SK-N-SH (cell line): ENCODE measurements around the gene EFHC1. TPM values are rescaled to one million over a fixed set of nuclear protein-coding genes. Genes with fewer than 3 reads are reported as not detected.

Source experiments
- CTCF ChIA-PET: fragments of 300-600, 350-600 bp; formaldehyde crosslinking; extraction: SDS; loops from one replicate; lab custom pipeline; 2021; lab: Yijun Ruan, JAX
- POLR2A ChIA-PET: fragments of 350-600 bp; sonication (Branson Sonifier 250); formaldehyde crosslinking; extraction: SDS; loops from one replicate; lab custom pipeline; 2020; ENCODE audit warnings: antibody characterized with exemption, inconsistent platforms; lab: Yijun Ruan, JAX
- DNase-seq: peaks from one replicate; pipeline ENCODE4 v3.0.0; 2012
- H2AFZ ChIP-seq: fragments of 200-600 bp; sonication (generic); 2 replicates; pipeline ENCODE4 v1.8.1; 2016; ENCODE audit warnings: antibody characterized with exemption, mild to moderate bottlenecking, low read depth
- H3F3A ChIP-seq: fragments of 200-600 bp; sonication (generic); replicated peaks from 2 replicates; pipeline ENCODE3; 2016; ENCODE audit warnings: antibody characterized with exemption, mild to moderate bottlenecking; ENCODE audit not compliant: insufficient read depth
- H3K27ac ChIP-seq, 2 experiments: fragments of 200-500 bp in 1 of 2; fragments of 200-600 bp in 1 of 2; sonication (Bioruptor generic) in 1 of 2; sonication (generic), shearing (Covaris generic) in 1 of 2; 2 replicates each; pipeline versions ENCODE4 v1.5.1 to v1.6.1; 2014 to 2016; ENCODE audit warnings: low read depth in 2 of 2, inconsistent platforms in 1 of 2, low read length in 1 of 2, mild to moderate bottlenecking in 1 of 2, mixed read lengths in 1 of 2
- H3K27me3 ChIP-seq: fragments of 200-600 bp; sonication (generic), shearing (Covaris generic); 2 replicates; pipeline ENCODE4 v1.6.1; 2016; ENCODE audit warnings: mixed run types; ENCODE audit not compliant: insufficient read depth
- H3K36me3 ChIP-seq, 2 experiments: fragments of 200-500 bp in 1 of 2; fragments of 200-600 bp in 1 of 2; sonication (Bioruptor generic) in 1 of 2; sonication (generic) in 1 of 2; replicated peaks in 1 of 2; 2 replicates each; pipeline versions ENCODE3 to v1.5.1; 2014 to 2016; ENCODE audit warnings: low read length in 1 of 2, mild to moderate bottlenecking in 1 of 2; ENCODE audit not compliant: insufficient read depth in 2 of 2, control insufficient read depth in 1 of 2
- H3K4me1 ChIP-seq, 2 experiments: fragments of 200-500 bp in 1 of 2; fragments of 200-600 bp in 1 of 2; sonication (Bioruptor generic) in 1 of 2; sonication (generic), shearing (Covaris generic) in 1 of 2; 2 replicates each; pipeline versions ENCODE4 v1.5.1 to v1.6.1; 2014 to 2016; ENCODE audit warnings: low read depth in 1 of 2, low read length in 1 of 2, mixed run types in 1 of 2; ENCODE audit not compliant: insufficient read depth in 2 of 2, control insufficient read depth in 1 of 2
- H3K4me2 ChIP-seq: fragments of 200-600 bp; sonication (generic), shearing (Covaris generic); 2 replicates; pipeline ENCODE4 v1.6.1; 2017; ENCODE audit warnings: mixed run types
- H3K4me3 ChIP-seq, 2 experiments: fragments of 200-500 bp in 1 of 2; fragments of 200-600 bp in 1 of 2; sonication (Bioruptor generic) in 1 of 2; sonication (generic), shearing (Covaris generic) in 1 of 2; 2 replicates each; pipeline versions ENCODE4 v1.5.1 to v1.8.1; 2014 to 2016; ENCODE audit warnings: low read depth in 2 of 2, inconsistent platforms in 1 of 2, low read length in 1 of 2, mild to moderate bottlenecking in 1 of 2, mixed read lengths in 1 of 2, moderate library complexity in 1 of 2
- H3K79me2 ChIP-seq: fragments of 200-600 bp; sonication (generic); 2 replicates; pipeline ENCODE4 v1.8.1; 2017; ENCODE audit warnings: mild to moderate bottlenecking; ENCODE audit not compliant: insufficient read depth
- H3K9ac ChIP-seq: fragments of 200-600 bp; sonication (generic); 2 replicates; pipeline ENCODE4 v1.6.1; 2017; ENCODE audit warnings: mixed run types
- H3K9me2 ChIP-seq: fragments of 200-600 bp; sonication (generic); 2 replicates; pipeline ENCODE4 v1.6.1; 2017; ENCODE audit warnings: mixed run types
- H3K9me3 ChIP-seq: fragments of 200-600 bp; sonication (generic); 2 replicates; pipeline ENCODE4 v1.6.1; 2017; ENCODE audit warnings: mixed run types, mild to moderate bottlenecking, moderate library complexity
- H4K20me1 ChIP-seq: fragments of 200-600 bp; sonication (generic); 2 replicates; pipeline ENCODE4 v1.6.1; 2017; ENCODE audit warnings: mild to moderate bottlenecking, mixed run types; ENCODE audit not compliant: insufficient read depth
- CHD2 ChIP-seq: fragments of 150-350 bp; IDR thresholded peaks from 2 replicates; pipeline ENCODE4 v1.6.1; 2018; ENCODE audit warnings: low read length; ENCODE audit not compliant: partially characterized antibody
- EP300 ChIP-seq, 2 experiments: IDR thresholded peaks; 2 replicates each; pipeline versions ENCODE4 v1.4.0 to v1.6.1; 2012; ENCODE audit warnings: borderline replicate concordance in 1 of 2, low read depth in 1 of 2, low read length in 1 of 2
- EZH2phosphoT487 ChIP-seq: fragments of 200-600 bp; sonication (generic); IDR thresholded peaks from 2 replicates; pipeline ENCODE4 v1.6.1; 2017; ENCODE audit warnings: low read depth, mixed run types, mild to moderate bottlenecking, antibody characterized with exemption, moderate library complexity, borderline replicate concordance
- FOSL2 ChIP-seq: IDR thresholded peaks from 2 replicates; pipeline ENCODE4 v1.4.0; 2012; ENCODE audit warnings: low read depth, mild to moderate bottlenecking, moderate library complexity, borderline replicate concordance
- FOXJ3 ChIP-seq: sonication (generic); formaldehyde crosslinking; IDR thresholded peaks from 2 replicates; pipeline ENCODE4 v1.5.1; 2020; ENCODE audit warnings: mild to moderate bottlenecking, missing genetic modification reagents
- FOXM1 ChIP-seq: IDR thresholded peaks from 2 replicates; pipeline ENCODE4 v1.4.0; 2012; ENCODE audit warnings: low read depth, mild to moderate bottlenecking
- GABPA ChIP-seq: IDR thresholded peaks from 2 replicates; pipeline ENCODE4 v1.4.0; 2012; ENCODE audit warnings: low read depth, mild to moderate bottlenecking
- JUND ChIP-seq: IDR thresholded peaks from 2 replicates; pipeline ENCODE4 v1.4.0; 2012
- MEF2A ChIP-seq: IDR thresholded peaks from 2 replicates; pipeline ENCODE4 v1.4.0; 2012; ENCODE audit warnings: low read depth, borderline replicate concordance
- NFIC ChIP-seq: IDR thresholded peaks from 2 replicates; pipeline ENCODE4 v1.4.0; 2012; ENCODE audit warnings: borderline replicate concordance
- NRF1 ChIP-seq: IDR thresholded peaks from 2 replicates; pipeline ENCODE4 v1.6.1; 2012; ENCODE audit warnings: low read depth, mild to moderate bottlenecking, low read length
- POLR2AphosphoS5 ChIP-seq: IDR thresholded peaks from 2 replicates; pipeline ENCODE4 v1.6.1; 2012; ENCODE audit warnings: low read depth, low read length
- RCOR1 ChIP-seq: fragments of 150-350 bp; IDR thresholded peaks from 2 replicates; pipeline ENCODE4 v1.6.1; 2017; ENCODE audit warnings: antibody characterized with exemption, low read length
- RFX5 ChIP-seq: IDR thresholded peaks from 2 replicates; pipeline ENCODE4 v1.6.1; 2012; ENCODE audit warnings: mild to moderate bottlenecking, improper control_type of control experiment, low read length
- RXRA ChIP-seq: IDR thresholded peaks from 2 replicates; pipeline ENCODE4 v1.4.0; 2012; ENCODE audit warnings: low read depth, mild to moderate bottlenecking, borderline replicate concordance
- TAF1 ChIP-seq: IDR thresholded peaks from 2 replicates; pipeline ENCODE4 v1.6.1; 2012; ENCODE audit warnings: low read depth, mild to moderate bottlenecking, low read length, moderate library complexity, borderline replicate concordance
- TCF12 ChIP-seq: IDR thresholded peaks from 2 replicates; pipeline ENCODE4 v1.4.0; 2012
- USF2 ChIP-seq: fragments of 150-350 bp; IDR thresholded peaks from 2 replicates; pipeline ENCODE4 v1.6.1; 2017; ENCODE audit warnings: antibody characterized with exemption, low read length, low read depth, borderline replicate concordance
- ZBTB33 ChIP-seq: IDR thresholded peaks from 2 replicates; pipeline ENCODE4 v1.4.0; 2012; ENCODE audit warnings: low read depth, borderline replicate concordance
- WGBS: methylation state at CpG from one replicate; pipeline ENCODE4 v1.1.6; 2017; ENCODE audit warnings: low lambda C conversion rate; 5-methylcytosine and 5-hydroxymethylcytosine counted together
- polyA plus RNA-seq, 3 experiments: library from polyadenylated mRNA; depleted of rRNA; stranded (reverse); fragments of >200 nt; gene quantifications; 2 replicates each; pipeline ENCODE4 v1.2.3, GENCODE V29; 2012
- TF ChIP-seq, protein P1 (sequence below): IDR thresholded peaks from 2 replicates; pipeline ENCODE4; 2012
- TF ChIP-seq, protein P2 (sequence below): fragments of 150-350 bp; IDR thresholded peaks from 2 replicates; pipeline ENCODE4 v1.6.1; 2016; ENCODE audit warnings: mild to moderate bottlenecking, low read depth, low read length
- TF ChIP-seq, protein P3 (sequence below): fragments of 200-600 bp; sonication (generic); IDR thresholded peaks from 2 replicates; pipeline ENCODE4 v1.6.1; 2017; ENCODE audit warnings: antibody characterized with exemption, mild to moderate bottlenecking, moderate library complexity

The EFHC1 gene
- polyA plus RNA-seq, 1 of the 3 experiments (the other 2 are of a cell fraction): 39.4 TPM

GRCh38 chr6:52543729-52544601, 123.8 kb downstream of the EFHC1 start (continued):
- TF ChIP-seq ZBTB33 (no peak), RCOR1 (no peak), JUND (peak; percentile 46; the same call in 1 of the 2 replicates), FOXJ3 (CRISPR knock-in tag) (no peak), MEF2A (no peak), USF2 (no peak), FOXM1 (no peak)
- TF ChIP-seq, protein P1, sequence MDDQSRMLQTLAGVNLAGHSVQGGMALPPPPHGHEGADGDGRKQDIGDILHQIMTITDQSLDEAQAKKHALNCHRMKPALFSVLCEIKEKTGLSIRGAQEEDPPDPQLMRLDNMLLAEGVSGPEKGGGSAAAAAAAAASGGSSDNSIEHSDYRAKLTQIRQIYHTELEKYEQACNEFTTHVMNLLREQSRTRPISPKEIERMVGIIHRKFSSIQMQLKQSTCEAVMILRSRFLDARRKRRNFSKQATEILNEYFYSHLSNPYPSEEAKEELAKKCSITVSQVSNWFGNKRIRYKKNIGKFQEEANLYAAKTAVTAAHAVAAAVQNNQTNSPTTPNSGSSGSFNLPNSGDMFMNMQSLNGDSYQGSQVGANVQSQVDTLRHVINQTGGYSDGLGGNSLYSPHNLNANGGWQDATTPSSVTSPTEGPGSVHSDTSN: peak; percentile 66

- Histone ChIP-seq H3K79me2 (peaks cover 94% of the 10 kb centered on the region), H4K20me1 (no peaks in the 10 kb centered on the region), H3K9ac (no peak overlapping the region), H3K9me3 (no peaks in the 10 kb centered on the region), H2AFZ (no peak overlapping the region), H3K36me3 (peaks cover 3 to 9% of the 10 kb centered on the region in 2 experiments), H3F3A (peaks cover 64% of the 10 kb centered on the region), H3K4me2 (peak overlapping the region; percentile 71), H3K27ac (peak overlapping the region; percentile 87), H3K27me3 (no peaks in the 10 kb centered on the region), H3K4me3 (no peak overlapping the region), H3K4me1 (peaks cover 79 to 81% of the 10 kb centered on the region in 2 experiments), H3K9me2 (no peaks in the 10 kb centered on the region)
- DNase-seq: no peak
- CTCF ChIA-PET: interaction anchor here (3.9 kb wide), 1 partner anchor 53 kb away, joined by 16 read pairs; no protein-coding TSS in a partner anchor
- POLR2A ChIA-PET: no interaction called here
- WGBS: 83% methylated on average over 9 of the region's 9 CpGs
- TF ChIP-seq, protein P2, sequence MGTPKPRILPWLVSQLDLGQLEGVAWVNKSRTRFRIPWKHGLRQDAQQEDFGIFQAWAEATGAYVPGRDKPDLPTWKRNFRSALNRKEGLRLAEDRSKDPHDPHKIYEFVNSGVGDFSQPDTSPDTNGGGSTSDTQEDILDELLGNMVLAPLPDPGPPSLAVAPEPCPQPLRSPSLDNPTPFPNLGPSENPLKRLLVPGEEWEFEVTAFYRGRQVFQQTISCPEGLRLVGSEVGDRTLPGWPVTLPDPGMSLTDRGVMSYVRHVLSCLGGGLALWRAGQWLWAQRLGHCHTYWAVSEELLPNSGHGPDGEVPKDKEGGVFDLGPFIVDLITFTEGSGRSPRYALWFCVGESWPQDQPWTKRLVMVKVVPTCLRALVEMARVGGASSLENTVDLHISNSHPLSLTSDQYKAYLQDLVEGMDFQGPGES: no peak
- no peak for TF ChIP-seq EP300 (IDR thresholded peaks at IDR 0.05; ENCODE audit: borderline replicate concordance in 1 of 2, low read depth in 1 of 2, low read length in 1 of 2)
- no peak for TF ChIP-seq GABPA
- TF ChIP-seq, protein P3, sequence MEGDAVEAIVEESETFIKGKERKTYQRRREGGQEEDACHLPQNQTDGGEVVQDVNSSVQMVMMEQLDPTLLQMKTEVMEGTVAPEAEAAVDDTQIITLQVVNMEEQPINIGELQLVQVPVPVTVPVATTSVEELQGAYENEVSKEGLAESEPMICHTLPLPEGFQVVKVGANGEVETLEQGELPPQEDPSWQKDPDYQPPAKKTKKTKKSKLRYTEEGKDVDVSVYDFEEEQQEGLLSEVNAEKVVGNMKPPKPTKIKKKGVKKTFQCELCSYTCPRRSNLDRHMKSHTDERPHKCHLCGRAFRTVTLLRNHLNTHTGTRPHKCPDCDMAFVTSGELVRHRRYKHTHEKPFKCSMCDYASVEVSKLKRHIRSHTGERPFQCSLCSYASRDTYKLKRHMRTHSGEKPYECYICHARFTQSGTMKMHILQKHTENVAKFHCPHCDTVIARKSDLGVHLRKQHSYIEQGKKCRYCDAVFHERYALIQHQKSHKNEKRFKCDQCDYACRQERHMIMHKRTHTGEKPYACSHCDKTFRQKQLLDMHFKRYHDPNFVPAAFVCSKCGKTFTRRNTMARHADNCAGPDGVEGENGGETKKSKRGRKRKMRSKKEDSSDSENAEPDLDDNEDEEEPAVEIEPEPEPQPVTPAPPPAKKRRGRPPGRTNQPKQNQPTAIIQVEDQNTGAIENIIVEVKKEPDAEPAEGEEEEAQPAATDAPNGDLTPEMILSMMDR: no peak
- TF ChIP-seq RXRA: no peak
- no peak for TF ChIP-seq JUND
- no peak for TF ChIP-seq NRF1
- TF ChIP-seq FOXJ3 (CRISPR knock-in tag): no peak
- no peak for TF ChIP-seq CHD2
- no peak for TF ChIP-seq RFX5
- TF ChIP-seq FOSL2: no peak
- TF ChIP-seq NFIC: no peak
- no peak for TF ChIP-seq EZH2phosphoT487
- TF ChIP-seq TCF12: no peak
- TF ChIP-seq POLR2AphosphoS5: no peak
- TF ChIP-seq TAF1: no peak
These were observed 124.7 kb downstream of the EFHC1 start for GRCh38 chr6:52544602-52545405.
